ENCODE results near the gene PCBP1. TPM values are rescaled to one million over a fixed set of nuclear protein-coding genes. Genes with fewer than 3 reads are reported as not detected.
"Not testable (repeated sequence)": the region's sequence is repeated elsewhere in the genome, so short reads cannot be mapped to it uniquely, and the experiment has no call there.

PCBP1 gene
- polyA plus RNA-seq, 1 donor from 2014 or later, result 33.3 TPM

DNA sequence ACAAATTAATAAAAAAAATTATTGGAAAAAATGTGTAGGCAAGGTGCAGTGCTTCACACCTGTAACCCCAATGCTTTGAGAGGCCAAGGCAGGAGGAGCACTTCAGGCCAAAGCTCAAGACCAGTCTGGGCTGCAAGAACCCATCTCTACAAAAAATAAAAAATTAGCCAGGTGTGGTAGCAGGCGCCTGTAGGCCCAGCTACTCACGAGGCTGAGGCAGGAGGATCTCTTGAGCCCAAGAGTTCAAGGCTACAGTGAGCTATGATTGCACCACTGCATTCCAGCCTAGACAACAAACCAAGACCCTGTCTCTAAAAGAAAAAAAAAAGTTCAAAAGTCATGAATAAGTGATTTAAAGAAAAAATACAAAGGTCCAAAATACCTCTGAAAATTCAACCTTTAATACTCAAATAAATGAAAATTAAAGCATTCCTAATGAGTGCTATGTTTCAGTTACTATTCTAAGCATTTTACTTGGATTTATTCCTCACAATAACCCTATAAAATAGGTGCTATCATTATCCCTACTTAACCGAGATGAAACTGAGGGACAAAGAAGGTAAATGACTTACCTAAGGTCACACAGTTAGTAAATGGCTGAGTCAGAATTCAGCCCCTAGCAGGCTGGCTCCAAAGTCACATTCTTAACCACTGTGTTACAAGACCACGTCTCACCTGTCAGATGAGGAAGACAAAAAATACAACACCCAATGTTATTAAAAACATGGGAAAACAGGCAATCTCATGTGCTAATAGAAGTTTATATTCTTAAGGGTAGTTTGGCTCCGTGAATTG lies 36.4 kb upstream of the PCBP1 start:
- H3K36me3 ChIP-seq (ENCODE audit: insufficient read depth, low read length), result peaks cover 6% of the 10 kb centered on the region

DNA sequence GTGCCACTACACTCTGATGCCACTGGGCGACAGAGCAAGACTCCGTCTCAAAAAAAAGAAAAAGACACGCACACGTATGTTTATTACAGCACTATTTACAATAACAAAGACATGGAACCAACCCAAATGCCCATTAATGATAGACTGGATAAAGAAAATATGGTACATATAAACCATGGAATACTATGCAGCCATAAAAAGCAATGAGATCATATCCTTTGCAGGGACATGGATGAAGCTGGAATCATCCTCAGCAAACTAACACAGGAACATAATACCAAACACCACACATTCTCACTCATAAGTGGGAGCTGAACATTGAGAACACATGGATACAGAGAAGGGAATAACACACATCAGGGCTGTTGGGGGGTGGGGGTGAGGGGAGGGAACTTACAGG lies 32.0 kb upstream of the PCBP1 start:
- H3K36me3 ChIP-seq (ENCODE audit: insufficient read depth, low read length); H3K79me2 ChIP-seq (replicated peaks; ENCODE audit: insufficient read depth, low read length); H3K4me3 ChIP-seq (ENCODE audit: low read length); H3K9ac ChIP-seq (ENCODE audit: low read length); H2AFZ ChIP-seq (ENCODE audit: low read depth, low read length); H3K4me2 ChIP-seq (ENCODE audit: low read length); H3K27ac ChIP-seq (ENCODE audit: low read length); H3F3A ChIP-seq (ENCODE audit: insufficient read depth, low read length, poor library complexity, severe bottlenecking); H3K9me2 ChIP-seq (ENCODE audit: insufficient read depth, low read length); H4K20me1 ChIP-seq (ENCODE audit: insufficient read depth); H3K27me3 ChIP-seq (ENCODE audit: insufficient read depth, low read depth, low read length); H3K9me3 ChIP-seq (ENCODE audit: low read length): not testable (repeated sequence)

More for the DNA sequence above, 36.4 kb upstream of the PCBP1 start:
- H3K4me3 ChIP-seq (ENCODE audit: low read length), result no peak overlapping the region
- H3K27ac ChIP-seq (ENCODE audit: low read length), result no peak overlapping the region
- H2AFZ ChIP-seq (ENCODE audit: low read depth, low read length), result no peak overlapping the region
- no peaks in the 10 kb centered on the region for H4K20me1 ChIP-seq (ENCODE audit: insufficient read depth)
- H3K79me2 ChIP-seq (replicated peaks; ENCODE audit: insufficient read depth, low read length), result no peaks in the 10 kb centered on the region
- no peaks in the 10 kb centered on the region for H3K9me3 ChIP-seq (ENCODE audit: low read length)
- H3F3A ChIP-seq (ENCODE audit: insufficient read depth, low read length, poor library complexity, severe bottlenecking), result no peaks in the 10 kb centered on the region
- TF ChIP-seq TAF1 (IDR thresholded peaks at IDR 0.05; ENCODE audit: low read depth) (no peak), SMC3 (conservative IDR thresholded peaks at IDR 0.05; ENCODE audit: poor library complexity) (no peak), EP300 (conservative IDR thresholded peaks at IDR 0.05; ENCODE audit: poor library complexity, severe bottlenecking) (no peak), CTCF (IDR thresholded peaks at IDR 0.05; ENCODE audit: poor library complexity, severe bottlenecking) (no peak), MXI1 (conservative IDR thresholded peaks at IDR 0.05; ENCODE audit: poor library complexity, severe bottlenecking) (no peak), RAD21 (conservative IDR thresholded peaks at IDR 0.05) (no peak), POLR2AphosphoS5 (IDR thresholded peaks at IDR 0.05) (no peak), EZH2 (IDR thresholded peaks at IDR 0.05; ENCODE audit: borderline replicate concordance, insufficient read depth, low read length, poor library complexity, severe bottlenecking) (no peak)
- TF ChIP-seq, protein P1, sequence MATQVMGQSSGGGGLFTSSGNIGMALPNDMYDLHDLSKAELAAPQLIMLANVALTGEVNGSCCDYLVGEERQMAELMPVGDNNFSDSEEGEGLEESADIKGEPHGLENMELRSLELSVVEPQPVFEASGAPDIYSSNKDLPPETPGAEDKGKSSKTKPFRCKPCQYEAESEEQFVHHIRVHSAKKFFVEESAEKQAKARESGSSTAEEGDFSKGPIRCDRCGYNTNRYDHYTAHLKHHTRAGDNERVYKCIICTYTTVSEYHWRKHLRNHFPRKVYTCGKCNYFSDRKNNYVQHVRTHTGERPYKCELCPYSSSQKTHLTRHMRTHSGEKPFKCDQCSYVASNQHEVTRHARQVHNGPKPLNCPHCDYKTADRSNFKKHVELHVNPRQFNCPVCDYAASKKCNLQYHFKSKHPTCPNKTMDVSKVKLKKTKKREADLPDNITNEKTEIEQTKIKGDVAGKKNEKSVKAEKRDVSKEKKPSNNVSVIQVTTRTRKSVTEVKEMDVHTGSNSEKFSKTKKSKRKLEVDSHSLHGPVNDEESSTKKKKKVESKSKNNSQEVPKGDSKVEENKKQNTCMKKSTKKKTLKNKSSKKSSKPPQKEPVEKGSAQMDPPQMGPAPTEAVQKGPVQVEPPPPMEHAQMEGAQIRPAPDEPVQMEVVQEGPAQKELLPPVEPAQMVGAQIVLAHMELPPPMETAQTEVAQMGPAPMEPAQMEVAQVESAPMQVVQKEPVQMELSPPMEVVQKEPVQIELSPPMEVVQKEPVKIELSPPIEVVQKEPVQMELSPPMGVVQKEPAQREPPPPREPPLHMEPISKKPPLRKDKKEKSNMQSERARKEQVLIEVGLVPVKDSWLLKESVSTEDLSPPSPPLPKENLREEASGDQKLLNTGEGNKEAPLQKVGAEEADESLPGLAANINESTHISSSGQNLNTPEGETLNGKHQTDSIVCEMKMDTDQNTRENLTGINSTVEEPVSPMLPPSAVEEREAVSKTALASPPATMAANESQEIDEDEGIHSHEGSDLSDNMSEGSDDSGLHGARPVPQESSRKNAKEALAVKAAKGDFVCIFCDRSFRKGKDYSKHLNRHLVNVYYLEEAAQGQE (IDR thresholded peaks at IDR 0.05; ENCODE audit: borderline replicate concordance), result no peak
- no peaks in the 10 kb centered on the region for H3K9me2 ChIP-seq (ENCODE audit: insufficient read depth, low read length)
- H3K4me2 ChIP-seq (ENCODE audit: low read length), result no peak overlapping the region
- no peak overlapping the region for H3K9ac ChIP-seq (ENCODE audit: low read length)
- H3K27me3 ChIP-seq (ENCODE audit: insufficient read depth, low read depth, low read length), result no peaks in the 10 kb centered on the region
